Fibroblast of peridontal ligament (primary cell): ENCODE results near the gene NIT1.

Source experiments
- DNase-seq: peaks from one replicate; pipeline ENCODE4 v3.0.0-alpha.2; 2010; ENCODE audit errors: extremely low read depth

The NIT1 gene

DNA sequence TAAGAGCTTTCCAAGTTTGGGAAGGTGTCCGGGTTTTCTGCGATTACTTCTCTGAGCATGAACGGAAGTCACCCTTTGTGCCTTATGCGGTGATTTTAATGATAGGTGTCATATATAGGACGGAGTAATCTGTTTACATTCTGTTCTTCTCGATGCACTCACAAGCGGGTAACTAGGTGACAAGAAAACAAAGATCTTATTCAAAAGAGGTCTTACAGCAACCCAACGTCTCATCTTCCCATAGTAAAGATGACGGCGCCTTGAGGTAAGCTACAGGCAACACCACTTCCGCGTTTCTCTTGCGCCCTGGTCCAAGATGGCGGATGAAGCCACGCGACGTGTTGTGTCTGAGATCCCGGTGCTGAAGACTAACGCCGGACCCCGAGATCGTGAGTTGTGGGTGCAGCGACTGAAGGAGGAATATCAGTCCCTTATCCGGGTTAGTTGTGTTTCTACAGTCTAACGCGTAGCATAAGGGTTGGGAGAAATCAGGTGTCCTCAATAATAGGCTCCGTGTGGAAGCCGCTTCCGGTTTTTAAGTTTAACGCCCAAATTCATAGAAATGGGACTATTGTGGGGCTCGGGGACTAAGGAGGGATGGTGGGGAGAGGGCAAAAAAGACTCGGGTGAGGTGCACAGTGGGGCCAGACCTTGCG lies 35.9 kb downstream of the NIT1 start, which contains the start of gene UFC1:
Gene UFC1 (plus strand): TSS at position 297 of the 656 bp plus-strand sequence. CDS start 20 bp downstream, at position 317.
- peak; percentile 93 for DNase-seq

- DNase-seq = no peak
Observed at GRCh38 chr1:161157867-161158266, 40.0 kb downstream of the NIT1 start.

- DNase-seq = no peak
Observed at GRCh38 chr1:161158316-161159010, 40.6 kb downstream of the NIT1 start.

DNA sequence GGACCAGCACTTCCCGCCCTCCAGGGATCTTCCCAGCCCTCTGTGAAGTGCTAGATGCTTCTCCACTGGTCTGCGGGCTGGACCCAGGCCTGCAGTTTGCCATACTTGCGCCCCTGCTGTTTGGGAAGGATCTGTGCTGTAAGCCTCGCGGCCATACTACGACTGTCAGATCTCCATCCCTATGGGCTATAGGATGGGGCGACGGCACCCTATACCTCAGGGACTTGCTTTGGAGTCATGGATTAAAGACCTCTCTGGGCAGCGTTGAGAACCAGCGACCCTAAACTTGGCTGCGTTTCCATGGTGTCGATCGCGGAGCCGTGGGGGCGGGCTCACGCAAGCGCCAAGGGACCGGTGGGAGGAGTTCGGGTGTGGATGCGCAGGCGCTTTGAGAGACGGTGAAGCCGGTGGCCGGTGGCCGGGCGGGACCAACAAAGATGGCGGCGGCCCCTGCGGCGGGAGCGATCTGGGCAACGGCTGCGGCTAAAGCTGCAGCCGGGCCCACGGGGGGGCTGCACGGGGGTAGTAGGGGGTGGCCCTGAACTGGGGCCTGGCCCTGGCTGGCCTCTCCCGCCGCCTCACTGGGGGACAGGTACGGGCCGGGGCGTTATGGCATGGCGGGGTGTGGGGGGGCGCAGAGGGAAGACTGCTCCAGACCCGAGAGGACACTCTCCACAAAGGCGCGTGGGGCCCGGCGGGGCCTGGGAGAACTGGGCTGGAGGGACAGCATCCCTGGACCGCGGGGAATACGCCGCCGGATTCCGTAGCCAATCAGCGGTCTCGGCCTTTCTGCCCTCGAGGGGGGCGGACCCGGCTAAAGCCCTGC lies 41.4 kb downstream of the NIT1 start, which contains the start of gene USP21:
Gene USP21 (plus strand): TSS at position 414 of the 826 bp plus-strand sequence. CDS start 1,141 bp downstream, outside the sequence.
- DNase-seq = peak; percentile 87

DNA sequence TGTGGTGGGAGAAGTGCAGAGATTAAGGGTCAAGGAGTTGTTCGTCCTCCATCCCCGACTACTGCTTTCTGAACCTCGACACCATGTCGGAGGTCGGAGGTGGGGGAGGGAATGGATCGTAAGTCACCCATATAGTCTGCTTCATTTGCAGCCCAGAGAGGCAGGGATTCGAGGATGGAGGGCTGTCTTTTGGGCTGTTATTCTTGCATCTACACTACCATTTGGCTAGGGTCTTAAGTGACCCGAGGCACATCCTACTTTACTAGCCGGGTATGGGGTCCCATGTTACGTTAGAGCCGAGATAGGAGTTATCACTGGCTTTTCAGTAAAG lies 42.0 kb downstream of the NIT1 start:
- no peak for DNase-seq

- no peak for DNase-seq
Observed at GRCh38 chr1:161160671-161161145, 42.8 kb downstream of the NIT1 start.

DNA sequence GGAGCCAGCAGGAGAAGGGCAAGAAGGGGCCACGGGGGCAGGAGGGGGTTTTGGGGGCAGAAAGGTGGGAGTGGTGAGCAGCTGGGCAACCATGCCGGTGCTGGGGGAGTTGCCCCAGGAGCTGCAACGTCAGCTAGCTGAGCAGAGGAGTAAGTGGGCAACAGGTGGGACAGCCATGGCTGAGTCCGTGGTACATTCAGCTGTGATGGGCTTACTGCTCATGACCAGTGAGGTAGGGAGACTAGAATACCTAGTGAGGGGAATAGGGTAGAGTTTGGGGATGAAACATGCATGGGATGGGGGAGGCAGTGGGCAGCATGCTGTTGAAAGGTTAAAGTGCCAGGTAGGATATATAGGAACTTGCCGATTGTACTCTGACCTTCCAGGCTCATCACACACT lies 43.7 kb downstream of the NIT1 start:
- DNase-seq = no peak

DNA sequence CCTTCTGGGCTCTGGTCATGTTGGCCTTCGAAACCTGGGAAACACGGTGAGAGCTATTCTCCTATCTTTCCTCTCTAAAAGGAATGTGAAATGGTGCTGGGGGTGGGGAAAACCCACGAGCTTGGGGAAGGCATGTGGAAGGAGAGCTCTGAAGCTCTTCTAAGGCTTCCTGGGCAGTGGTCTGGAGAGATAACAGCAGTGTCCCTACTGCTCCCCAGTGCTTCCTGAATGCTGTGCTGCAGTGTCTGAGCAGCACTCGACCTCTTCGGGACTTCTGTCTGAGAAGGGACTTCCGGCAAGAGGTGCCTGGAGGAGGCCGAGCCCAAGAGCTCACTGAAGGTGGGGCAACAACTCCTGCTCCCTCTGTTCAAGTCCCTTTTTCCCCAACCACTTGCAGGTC lies 44.1 kb downstream of the NIT1 start:
- DNase-seq = no peak

DNA sequence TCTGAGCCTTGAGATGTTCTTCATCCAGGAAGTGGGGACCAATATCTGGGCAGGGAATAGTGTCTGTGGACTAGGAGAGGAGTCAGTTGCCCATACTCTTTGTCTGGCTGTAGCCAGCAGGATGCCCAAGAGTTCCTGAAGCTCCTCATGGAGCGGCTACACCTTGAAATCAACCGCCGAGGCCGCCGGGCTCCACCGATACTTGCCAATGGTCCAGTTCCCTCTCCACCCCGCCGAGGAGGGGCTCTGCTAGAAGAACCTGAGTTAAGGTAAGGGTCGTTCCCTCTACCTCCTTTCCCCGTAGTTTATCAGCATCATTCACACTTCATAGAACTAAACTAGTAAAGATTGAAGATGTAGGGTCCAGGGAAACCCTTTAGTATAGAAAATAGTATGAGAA lies 44.9 kb downstream of the NIT1 start:
- no peak for DNase-seq

GRCh38 chr1:161163793-161164192 lies 45.9 kb downstream of the NIT1 start:
- no peak for DNase-seq

DNA sequence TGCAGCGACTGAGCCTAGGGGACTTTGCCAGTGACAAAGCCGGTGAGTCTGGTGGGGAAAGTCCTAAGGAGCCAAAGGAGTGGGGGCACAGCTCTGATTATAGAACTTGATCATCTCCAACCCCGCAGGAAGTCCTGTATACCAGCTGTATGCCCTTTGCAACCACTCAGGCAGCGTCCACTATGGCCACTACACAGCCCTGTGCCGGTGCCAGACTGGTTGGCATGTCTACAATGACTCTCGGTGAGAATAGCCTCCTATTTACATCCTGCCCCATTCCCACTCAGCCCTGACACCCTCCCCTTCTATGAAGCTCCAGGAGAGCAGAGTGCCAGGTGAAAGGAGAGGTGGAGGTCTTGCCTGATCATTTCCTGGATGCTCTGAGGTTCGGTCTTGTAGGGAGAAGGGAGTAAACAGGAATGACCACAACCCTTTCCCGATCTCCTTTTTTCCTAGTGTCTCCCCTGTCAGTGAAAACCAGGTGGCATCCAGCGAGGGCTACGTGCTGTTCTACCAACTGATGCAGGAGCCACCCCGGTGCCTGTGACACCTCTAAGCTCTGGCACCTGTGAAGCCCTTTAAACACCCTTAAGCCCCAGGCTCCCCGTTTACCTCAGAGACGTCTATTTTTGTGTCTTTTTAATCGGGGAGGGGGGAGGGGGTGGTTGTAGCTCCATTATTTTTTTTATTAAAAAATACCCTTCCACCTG lies 47.2 kb downstream of the NIT1 start:
- DNase-seq = no peak

DNA sequence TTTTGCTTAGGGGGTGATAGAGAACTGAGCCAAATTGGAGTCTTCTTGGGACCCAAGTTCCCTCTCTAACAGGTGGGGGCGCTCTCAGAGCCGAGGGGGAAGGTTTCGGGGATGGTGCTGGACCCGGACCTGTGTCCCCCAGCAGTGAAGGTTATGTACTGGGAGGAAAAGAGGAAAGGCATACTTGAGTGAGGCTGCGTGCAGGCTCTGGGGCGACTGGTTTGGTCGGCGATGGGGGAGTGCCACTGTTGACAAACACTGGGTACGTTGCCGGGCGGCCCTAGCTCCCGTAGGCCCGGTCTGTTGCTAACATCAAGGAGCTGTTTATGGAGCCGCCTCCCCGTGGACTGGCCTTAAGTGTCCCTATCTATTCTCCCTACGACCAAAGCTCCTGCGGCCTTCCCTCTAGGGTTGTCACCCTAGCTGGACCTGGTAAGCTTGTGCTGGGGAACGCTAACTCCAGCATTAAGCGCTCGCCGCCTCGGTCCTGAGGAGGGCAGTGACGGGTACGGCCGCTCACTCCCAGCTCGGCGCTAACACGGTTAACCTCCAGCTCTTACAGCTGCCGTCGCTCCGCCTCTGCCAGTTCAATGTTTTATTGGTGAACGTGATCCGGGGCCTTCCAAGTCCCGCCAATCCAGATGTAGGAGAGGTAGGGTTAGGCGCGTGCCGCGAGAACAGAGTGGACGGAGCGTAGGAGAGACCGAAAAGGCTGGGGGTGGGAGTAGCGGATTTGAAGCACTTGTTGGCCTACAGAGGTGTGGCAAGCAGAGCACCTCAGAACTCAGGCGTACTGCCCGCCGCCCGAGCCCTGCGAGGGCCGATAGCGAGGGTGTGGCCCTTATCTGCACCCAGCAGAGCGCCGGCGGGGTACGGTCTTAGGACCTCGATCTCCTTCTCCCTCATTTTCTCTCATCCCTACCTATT lies 48.1 kb downstream of the NIT1 start, which contains the start of gene PPOX:
Gene PPOX (plus strand): TSS at position 685 of the 927 bp plus-strand sequence. CDS start 422 bp downstream, outside the sequence.
- DNase-seq = peak; percentile 97

DNA sequence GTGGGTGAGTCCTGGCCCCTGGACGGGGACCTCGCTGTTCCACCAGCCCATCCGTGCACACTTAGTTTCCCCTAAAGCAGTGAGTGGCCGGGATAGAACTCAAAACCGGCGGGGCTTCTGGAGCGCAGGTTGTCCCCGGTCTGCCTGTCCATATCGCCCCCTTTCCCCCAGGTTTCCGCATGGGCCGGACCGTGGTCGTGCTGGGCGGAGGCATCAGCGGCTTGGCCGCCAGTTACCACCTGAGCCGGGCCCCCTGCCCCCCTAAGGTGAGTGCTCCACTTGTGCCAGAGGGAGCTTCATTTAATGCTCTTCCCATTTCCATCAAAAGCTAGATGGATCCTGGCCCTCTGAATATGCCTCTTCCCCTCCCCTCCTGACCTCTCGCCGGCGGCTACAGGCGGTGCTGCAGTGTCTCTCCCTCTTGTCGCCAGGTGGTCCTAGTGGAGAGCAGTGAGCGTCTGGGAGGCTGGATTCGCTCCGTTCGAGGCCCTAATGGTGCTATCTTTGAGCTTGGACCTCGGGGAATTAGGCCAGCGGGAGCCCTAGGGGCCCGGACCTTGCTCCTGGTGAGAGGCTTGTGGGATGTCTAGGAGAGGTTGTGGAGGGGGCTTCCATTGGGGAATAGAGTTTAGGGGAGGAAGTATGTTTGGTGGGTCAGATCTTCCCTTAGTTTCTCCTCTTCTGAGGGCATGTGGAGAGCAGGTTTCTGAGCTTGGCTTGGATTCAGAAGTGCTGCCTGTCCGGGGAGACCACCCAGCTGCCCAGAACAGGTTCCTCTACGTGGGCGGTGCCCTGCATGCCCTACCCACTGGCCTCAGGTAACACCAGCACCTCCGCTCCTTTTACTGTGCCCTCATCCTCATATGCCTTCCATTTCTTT lies 49.0 kb downstream of the NIT1 start:
- no peak for DNase-seq

DNA sequence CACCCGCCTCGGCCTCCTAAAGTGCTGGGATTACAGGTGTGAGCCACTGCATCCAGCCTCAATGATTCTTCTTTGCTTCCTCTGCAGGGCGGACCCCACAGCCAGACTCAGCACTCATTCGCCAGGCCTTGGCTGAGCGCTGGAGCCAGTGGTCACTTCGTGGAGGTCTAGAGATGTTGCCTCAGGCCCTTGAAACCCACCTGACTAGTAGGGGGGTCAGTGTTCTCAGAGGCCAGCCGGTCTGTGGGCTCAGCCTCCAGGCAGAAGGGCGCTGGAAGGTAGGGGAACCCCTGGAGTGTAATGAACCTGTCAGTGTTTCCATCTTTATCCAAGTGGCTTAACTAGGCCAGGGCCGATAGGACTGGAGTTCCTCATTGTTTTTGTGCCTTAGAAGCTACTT lies 51.0 kb downstream of the NIT1 start:
- DNase-seq = no peak
